SK-N-SH (cell line): ENCODE results near the gene LRP11.

Source experiments
- FOXM1 ChIP-seq: IDR thresholded peaks from 2 replicates; pipeline ENCODE4 v1.4.0; 2012; ENCODE audit warnings: low read depth, mild to moderate bottlenecking
- GABPA ChIP-seq: IDR thresholded peaks from 2 replicates; pipeline ENCODE4 v1.4.0; 2012; ENCODE audit warnings: low read depth, mild to moderate bottlenecking
- RAD21 ChIP-seq: IDR thresholded peaks from 2 replicates; pipeline ENCODE4 v1.6.1; 2012; ENCODE audit warnings: mild to moderate bottlenecking, low read length
- TF ChIP-seq, protein P1 (sequence below): fragments of 200-600 bp; sonication (generic); IDR thresholded peaks from 2 replicates; pipeline ENCODE4 v1.6.1; 2017; ENCODE audit warnings: antibody characterized with exemption, mild to moderate bottlenecking, moderate library complexity

DNA sequence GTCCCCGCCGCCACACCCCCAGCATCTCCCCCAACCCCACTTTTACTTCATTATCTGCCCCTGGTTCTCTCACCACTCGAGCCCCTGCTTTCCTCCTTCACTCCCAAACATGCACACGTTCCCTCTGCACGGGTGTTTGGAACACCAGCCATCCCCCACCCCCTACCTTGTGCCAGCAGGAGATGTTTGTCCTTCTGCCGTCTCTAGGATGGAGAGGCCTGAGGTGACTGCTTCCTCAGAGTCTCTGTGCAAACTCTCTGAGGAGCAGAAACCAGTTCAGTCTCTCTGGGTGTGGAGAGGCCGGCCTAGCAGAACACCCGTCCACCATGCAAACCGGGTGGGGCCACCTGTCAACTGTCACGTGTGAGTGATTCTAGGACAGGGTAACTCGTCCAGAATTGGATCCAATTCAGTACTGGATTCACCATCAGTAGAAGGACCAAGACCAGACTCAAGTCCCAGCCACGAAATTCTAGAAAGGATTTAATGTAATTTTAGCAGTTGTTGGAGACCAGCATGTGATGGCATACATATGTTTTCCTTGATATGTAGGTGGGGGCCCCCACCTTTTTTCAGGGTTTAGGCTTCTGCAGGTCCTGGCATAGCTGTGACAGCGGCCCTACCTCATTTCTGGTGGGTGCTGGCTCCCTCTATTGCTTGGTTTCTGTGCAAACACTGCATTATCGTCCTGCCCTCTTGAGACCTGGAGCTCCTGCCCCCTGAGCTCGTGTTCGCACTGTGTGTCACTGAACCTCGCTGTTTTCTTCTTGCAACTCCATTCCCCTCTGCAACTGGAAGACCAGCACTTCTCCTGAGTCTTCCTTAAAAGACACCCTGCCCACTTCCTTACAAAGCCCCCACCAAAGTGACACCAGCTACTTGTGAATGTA, 33.9 kb upstream of the LRP11 start, which contains the start of gene RAET1E:
- TF ChIP-seq FOXM1, result no peak
- TF ChIP-seq, protein P1, sequence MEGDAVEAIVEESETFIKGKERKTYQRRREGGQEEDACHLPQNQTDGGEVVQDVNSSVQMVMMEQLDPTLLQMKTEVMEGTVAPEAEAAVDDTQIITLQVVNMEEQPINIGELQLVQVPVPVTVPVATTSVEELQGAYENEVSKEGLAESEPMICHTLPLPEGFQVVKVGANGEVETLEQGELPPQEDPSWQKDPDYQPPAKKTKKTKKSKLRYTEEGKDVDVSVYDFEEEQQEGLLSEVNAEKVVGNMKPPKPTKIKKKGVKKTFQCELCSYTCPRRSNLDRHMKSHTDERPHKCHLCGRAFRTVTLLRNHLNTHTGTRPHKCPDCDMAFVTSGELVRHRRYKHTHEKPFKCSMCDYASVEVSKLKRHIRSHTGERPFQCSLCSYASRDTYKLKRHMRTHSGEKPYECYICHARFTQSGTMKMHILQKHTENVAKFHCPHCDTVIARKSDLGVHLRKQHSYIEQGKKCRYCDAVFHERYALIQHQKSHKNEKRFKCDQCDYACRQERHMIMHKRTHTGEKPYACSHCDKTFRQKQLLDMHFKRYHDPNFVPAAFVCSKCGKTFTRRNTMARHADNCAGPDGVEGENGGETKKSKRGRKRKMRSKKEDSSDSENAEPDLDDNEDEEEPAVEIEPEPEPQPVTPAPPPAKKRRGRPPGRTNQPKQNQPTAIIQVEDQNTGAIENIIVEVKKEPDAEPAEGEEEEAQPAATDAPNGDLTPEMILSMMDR, result no peak
- TF ChIP-seq RAD21, result peak; percentile 28; the same call in 1 of the 2 replicates
- TF ChIP-seq GABPA, result no peak
